ENCODE results near the gene C10orf120.

C10orf120 gene

GRCh38 chr10:122733443-122733842, 33.8 kb upstream of the C10orf120 start:
- DNase-seq (ENCODE audit: low spot score): no peak
- TF ChIP-seq, protein P1, sequence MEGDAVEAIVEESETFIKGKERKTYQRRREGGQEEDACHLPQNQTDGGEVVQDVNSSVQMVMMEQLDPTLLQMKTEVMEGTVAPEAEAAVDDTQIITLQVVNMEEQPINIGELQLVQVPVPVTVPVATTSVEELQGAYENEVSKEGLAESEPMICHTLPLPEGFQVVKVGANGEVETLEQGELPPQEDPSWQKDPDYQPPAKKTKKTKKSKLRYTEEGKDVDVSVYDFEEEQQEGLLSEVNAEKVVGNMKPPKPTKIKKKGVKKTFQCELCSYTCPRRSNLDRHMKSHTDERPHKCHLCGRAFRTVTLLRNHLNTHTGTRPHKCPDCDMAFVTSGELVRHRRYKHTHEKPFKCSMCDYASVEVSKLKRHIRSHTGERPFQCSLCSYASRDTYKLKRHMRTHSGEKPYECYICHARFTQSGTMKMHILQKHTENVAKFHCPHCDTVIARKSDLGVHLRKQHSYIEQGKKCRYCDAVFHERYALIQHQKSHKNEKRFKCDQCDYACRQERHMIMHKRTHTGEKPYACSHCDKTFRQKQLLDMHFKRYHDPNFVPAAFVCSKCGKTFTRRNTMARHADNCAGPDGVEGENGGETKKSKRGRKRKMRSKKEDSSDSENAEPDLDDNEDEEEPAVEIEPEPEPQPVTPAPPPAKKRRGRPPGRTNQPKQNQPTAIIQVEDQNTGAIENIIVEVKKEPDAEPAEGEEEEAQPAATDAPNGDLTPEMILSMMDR (IDR thresholded peaks at IDR 0.05; ENCODE audit: extremely low read depth, missing control alignments): no peak

GRCh38 chr10:122730238-122730637, 30.6 kb upstream of the C10orf120 start:
- TF ChIP-seq, protein P1 (IDR thresholded peaks at IDR 0.05; ENCODE audit: extremely low read depth, missing control alignments): no peak
- no peak for DNase-seq (ENCODE audit: low spot score)

DNA sequence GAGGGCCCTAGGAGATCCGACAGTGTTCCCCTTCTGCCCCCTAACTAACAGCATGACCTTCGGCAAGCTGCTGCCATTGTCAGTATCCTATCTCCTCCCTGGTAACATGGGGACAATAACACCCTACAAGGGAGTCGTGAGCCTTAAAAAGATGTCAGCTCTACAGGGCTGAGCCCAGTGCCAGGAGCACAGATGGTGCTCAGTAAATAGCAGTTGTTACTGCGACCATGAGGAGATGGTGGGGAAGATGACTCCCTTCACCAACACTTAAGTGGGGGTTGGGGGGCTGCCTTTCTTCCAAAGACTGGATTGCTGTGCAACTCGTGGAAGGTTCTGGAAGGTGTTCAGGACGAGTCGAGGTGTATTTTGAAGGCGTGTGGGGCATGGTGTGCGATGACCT, 29.5 kb upstream of the C10orf120 start:
- DNase-seq (ENCODE audit: low spot score): no peak
- TF ChIP-seq, protein P1 (IDR thresholded peaks at IDR 0.05; ENCODE audit: extremely low read depth, missing control alignments): no peak

GRCh38 chr10:122727426-122727825, 27.8 kb upstream of the C10orf120 start:
- DNase-seq (ENCODE audit: low spot score): no peak
- TF ChIP-seq, protein P1 (IDR thresholded peaks at IDR 0.05; ENCODE audit: extremely low read depth, missing control alignments): no peak

GRCh38 chr10:122725768-122726167, 26.1 kb upstream of the C10orf120 start:
- TF ChIP-seq, protein P1 (IDR thresholded peaks at IDR 0.05; ENCODE audit: extremely low read depth, missing control alignments): no peak
- DNase-seq (ENCODE audit: low spot score): no peak

- TF ChIP-seq, protein P1 (IDR thresholded peaks at IDR 0.05; ENCODE audit: extremely low read depth, missing control alignments): no peak
- no peak for DNase-seq (ENCODE audit: low spot score)
These were observed 25.4 kb upstream of the C10orf120 start for GRCh38 chr10:122725006-122725405.

DNA sequence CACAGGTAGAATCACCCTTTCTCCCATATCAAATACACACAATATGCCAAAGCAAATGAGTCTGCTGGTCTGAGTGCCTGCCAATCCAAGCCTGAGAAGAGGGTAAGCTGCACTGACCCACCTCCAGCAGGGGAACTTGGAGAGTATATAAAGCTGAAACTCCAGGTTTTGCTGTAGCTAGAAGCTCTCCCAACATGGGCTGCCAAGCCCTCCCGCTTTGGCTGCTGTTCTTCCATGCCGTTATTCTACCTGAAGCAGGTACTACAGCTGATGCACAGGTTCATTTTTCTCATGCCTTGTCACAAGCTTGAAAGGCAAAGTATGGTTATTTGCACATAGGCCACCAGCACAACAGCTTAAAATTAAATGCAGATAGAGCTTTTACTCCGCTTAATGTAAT, 21.5 kb upstream of the C10orf120 start:
- TF ChIP-seq, protein P1 (IDR thresholded peaks at IDR 0.05; ENCODE audit: extremely low read depth, missing control alignments): no peak
- DNase-seq (ENCODE audit: low spot score): no peak

Data from GM20000 (cell line).